ENCODE data around the gene NUP50. TPM values are rescaled to one million over a fixed set of nuclear protein-coding genes. Genes with fewer than 3 reads are reported as not detected.

Gene NUP50
- polyA plus RNA-seq, 1 donor (not counting 4 experiments of a cell fraction or from before 2014, with no cell fraction given): 28.1 TPM

- peaks cover 27 to 46% of the 10 kb centered on the region in 2 experiments for H3K36me3 ChIP-seq (ENCODE audit: control insufficient read depth in 2 of 2, extremely low read depth in 1 of 2, insufficient read depth in 2 of 2, low read length in 2 of 2)
- peaks cover 84% of the 10 kb centered on the region for H3K79me2 ChIP-seq (ENCODE audit: control insufficient read depth, insufficient read depth, low read length)
- TF ChIP-seq CTCF (optimal IDR thresholded peaks at IDR 0.05 in 1 of 3, IDR thresholded peaks at IDR 0.05 in 1 of 3, conservative IDR thresholded peaks at IDR 0.05 in 1 of 3; ENCODE audit: extremely low read depth in 1 of 3, insufficient read depth in 2 of 3, low read length in 3 of 3): no peak
- TF ChIP-seq EZH2 (IDR thresholded peaks at IDR 0.05; ENCODE audit: low read length): no peak
- dilution Hi-C loops (cut with MboI; ENCODE audit: extremely low pct_ligation_motif_present, low sequenced_read_pairs): no loop called here
- no peaks in the 10 kb centered on the region for H3K27me3 ChIP-seq (ENCODE audit: control insufficient read depth, extremely low read depth, insufficient read depth, low read length)
- DNase-seq (ENCODE audit: low read depth, low spot score) (no peak), FAIRE-seq (no peak)
- no peaks in the 10 kb centered on the region for H3K9me3 ChIP-seq (ENCODE audit: control insufficient read depth, low read depth, low read length)
- H3K4me3 ChIP-seq (ENCODE audit: control insufficient read depth in 2 of 3, extremely low read depth in 1 of 3, insufficient read depth in 2 of 3, low read depth in 1 of 3, low read length in 3 of 3): no peak overlapping the region
- H3K4me1 ChIP-seq (ENCODE audit: control insufficient read depth, extremely low read depth, insufficient read depth, low read length): no peaks in the 10 kb centered on the region
- H4K20me1 ChIP-seq (ENCODE audit: control insufficient read depth, extremely low read depth, insufficient read depth, low read length): peaks cover 2% of the 10 kb centered on the region
- no peaks in the 10 kb centered on the region for H3K9me1 ChIP-seq (ENCODE audit: control insufficient read depth, extremely low read depth, insufficient read depth, low read length)
- no peak overlapping the region for H3K9ac ChIP-seq (ENCODE audit: control insufficient read depth, extremely low read depth, insufficient read depth, low read length)
- no peak overlapping the region for H3K27ac ChIP-seq (ENCODE audit: control insufficient read depth, insufficient read depth, low read length)
- H3K4me2 ChIP-seq (ENCODE audit: control insufficient read depth, extremely low read depth, insufficient read depth, low read depth, low read length): no peak overlapping the region
- no peak overlapping the region for H2AFZ ChIP-seq (ENCODE audit: control insufficient read depth, low read length)
These were observed 8.1 kb downstream of the NUP50 start for GRCh38 chr22:45171830-45172229.

- no peaks in the 10 kb centered on the region for H3K9me1 ChIP-seq (ENCODE audit: control insufficient read depth, extremely low read depth, insufficient read depth, low read length)
- H3K9me3 ChIP-seq (ENCODE audit: control insufficient read depth, low read depth, low read length): no peaks in the 10 kb centered on the region
- H3K36me3 ChIP-seq (ENCODE audit: control insufficient read depth in 2 of 2, extremely low read depth in 1 of 2, insufficient read depth in 2 of 2, low read length in 2 of 2): peaks cover 28 to 43% of the 10 kb centered on the region in 2 experiments
- TF ChIP-seq CTCF (optimal IDR thresholded peaks at IDR 0.05 in 1 of 3, IDR thresholded peaks at IDR 0.05 in 1 of 3, conservative IDR thresholded peaks at IDR 0.05 in 1 of 3; ENCODE audit: extremely low read depth in 1 of 3, insufficient read depth in 2 of 3, low read length in 3 of 3): no peak
- no peak for TF ChIP-seq EZH2 (IDR thresholded peaks at IDR 0.05; ENCODE audit: low read length)
- no peak overlapping the region for H2AFZ ChIP-seq (ENCODE audit: control insufficient read depth, low read length)
- H3K9ac ChIP-seq (ENCODE audit: control insufficient read depth, extremely low read depth, insufficient read depth, low read length): no peak overlapping the region
- no peak for FAIRE-seq
- no peaks in the 10 kb centered on the region for H3K4me1 ChIP-seq (ENCODE audit: control insufficient read depth, extremely low read depth, insufficient read depth, low read length)
- no peaks in the 10 kb centered on the region for H3K27me3 ChIP-seq (ENCODE audit: control insufficient read depth, extremely low read depth, insufficient read depth, low read length)
- no peak overlapping the region for H3K4me3 ChIP-seq (ENCODE audit: control insufficient read depth in 2 of 3, extremely low read depth in 1 of 3, insufficient read depth in 2 of 3, low read depth in 1 of 3, low read length in 3 of 3)
- no peak overlapping the region for H3K4me2 ChIP-seq (ENCODE audit: control insufficient read depth, extremely low read depth, insufficient read depth, low read depth, low read length)
- no peak for DNase-seq (ENCODE audit: low read depth, low spot score)
- peaks cover 82% of the 10 kb centered on the region for H3K79me2 ChIP-seq (ENCODE audit: control insufficient read depth, insufficient read depth, low read length)
- dilution Hi-C loops (cut with MboI; ENCODE audit: extremely low pct_ligation_motif_present, low sequenced_read_pairs): no loop called here
- H4K20me1 ChIP-seq (ENCODE audit: control insufficient read depth, extremely low read depth, insufficient read depth, low read length): peaks cover 2% of the 10 kb centered on the region
- no peak overlapping the region for H3K27ac ChIP-seq (ENCODE audit: control insufficient read depth, insufficient read depth, low read length)
These were observed 9.3 kb downstream of the NUP50 start for GRCh38 chr22:45172881-45173585.
